NCI-H2196 treated with DMSO at 0.1 percent for 48 hours (cell line): ENCODE data around the gene EIF5A.

Experiments
- DNase-seq: peaks from one replicate; lab custom pipeline; 2025; ENCODE audit not compliant: unreplicated experiment; lab: John Stamatoyannopoulos, UW

The EIF5A gene

GRCh38 chr17:7306911-7307685 is at the start of gene EIF5A:
TSS of gene EIF5A (plus strand) at chr17:7307628. CDS start at chr17:7309636, 2,008 bp downstream.
- peak; percentile 97 for DNase-seq

DNA sequence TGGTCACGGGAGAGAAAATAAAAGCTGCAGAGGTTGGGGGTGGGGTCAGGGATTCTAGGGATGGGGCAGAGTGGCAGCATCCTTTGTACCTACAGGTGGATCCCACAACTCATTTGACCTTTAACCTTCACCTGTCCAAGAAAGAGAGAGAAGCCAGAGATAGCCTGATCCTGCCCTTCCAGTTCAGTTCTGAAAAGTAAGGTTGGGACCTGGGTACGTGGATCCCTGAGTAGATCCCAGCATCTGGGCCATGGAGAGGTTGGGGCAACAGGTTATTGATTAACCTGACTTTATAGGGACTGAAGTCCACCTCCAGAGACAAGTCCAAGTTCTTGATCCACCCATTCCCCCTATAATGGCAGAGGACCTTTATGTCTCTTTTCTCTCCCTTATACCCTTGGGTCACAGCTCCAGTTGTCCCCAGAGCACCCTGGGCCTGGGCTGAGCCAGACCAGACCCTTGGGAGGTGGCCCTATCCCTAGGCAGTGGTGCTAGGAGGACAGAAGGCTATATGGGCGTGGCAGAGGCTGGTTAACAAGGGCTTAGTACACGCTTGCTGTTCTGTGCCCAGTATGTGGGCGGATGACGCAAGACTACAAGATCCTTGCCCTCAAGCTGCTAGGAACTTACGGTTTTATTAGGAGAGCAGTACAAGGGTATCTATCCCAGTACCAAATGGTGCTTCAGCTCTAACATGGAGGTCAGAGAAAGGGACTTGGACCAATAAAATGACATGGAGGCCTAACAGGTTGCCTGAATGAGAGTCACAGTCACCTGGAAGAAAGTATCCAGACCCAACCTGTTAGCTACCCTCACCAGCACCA is 48.5 kb upstream of the EIF5A start:
- DNase-seq = no peak

DNA sequence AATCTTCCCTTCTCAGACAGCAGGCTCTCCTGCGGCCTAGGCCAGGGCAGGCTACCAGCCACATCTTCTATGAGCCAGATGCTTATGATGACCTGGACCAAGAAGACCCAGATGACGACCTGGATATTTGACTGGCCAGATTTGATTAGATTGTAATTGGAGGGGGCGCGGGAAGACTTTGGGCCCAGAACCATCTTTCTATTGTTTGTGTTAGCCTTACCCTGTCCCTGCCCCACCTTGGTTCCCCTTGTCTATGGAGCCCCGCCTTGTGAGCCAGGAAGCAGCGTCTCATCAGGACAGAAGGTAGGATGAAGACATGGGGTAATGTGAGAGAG is 47.9 kb upstream of the EIF5A start:
- no peak for DNase-seq

DNA sequence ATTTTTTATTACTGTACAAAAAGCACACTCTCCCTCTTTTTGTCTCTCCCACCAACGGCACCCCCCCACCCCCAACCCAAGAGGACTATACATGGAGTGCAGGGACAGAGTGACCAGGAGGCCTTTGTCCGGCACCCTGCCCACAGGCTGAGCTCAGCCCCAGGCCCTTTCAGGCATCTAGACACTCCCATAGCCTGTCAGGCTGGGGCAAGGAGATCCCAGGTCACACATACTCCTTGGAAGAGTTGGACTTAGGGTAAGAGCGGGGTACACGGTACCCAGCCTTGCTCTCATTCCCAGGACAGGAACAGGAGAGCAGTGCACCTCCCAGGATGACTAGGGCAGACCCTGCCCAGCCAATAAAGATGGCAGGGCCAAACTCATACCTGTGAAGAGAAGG is 47.3 kb upstream of the EIF5A start:
- DNase-seq = no peak

- DNase-seq = no peak
Measured at GRCh38 chr17:7260651-7261378, 46.6 kb upstream of the EIF5A start.

- no peak for DNase-seq
Measured at GRCh38 chr17:7261379-7262191, 45.8 kb upstream of the EIF5A start.

GRCh38 chr17:7262192-7262934 is 45.1 kb upstream of the EIF5A start, which contains the start of gene CLDN7:
TSS of gene CLDN7 (minus strand) at chr17:7262478. CDS start at chr17:7262043, 435 bp downstream.
- peak; percentile 53 for DNase-seq

GRCh38 chr17:7262935-7263800 is 44.3 kb upstream of the EIF5A start:
- DNase-seq = peak; percentile 10

DNA sequence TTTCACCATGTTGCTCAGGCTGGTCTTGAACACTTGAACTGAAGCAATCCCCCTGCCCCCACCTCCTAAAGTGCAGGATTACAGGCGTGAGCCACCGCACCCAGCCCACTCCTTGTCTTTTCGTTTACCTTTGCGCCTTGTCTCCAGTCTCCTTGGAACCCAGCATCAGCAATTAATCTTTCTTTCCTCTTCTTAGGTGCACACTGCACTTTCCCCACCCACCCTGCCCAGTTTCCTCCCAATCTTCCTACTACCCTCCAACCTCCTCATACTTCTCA is 43.7 kb upstream of the EIF5A start:
- no peak for DNase-seq

DNA sequence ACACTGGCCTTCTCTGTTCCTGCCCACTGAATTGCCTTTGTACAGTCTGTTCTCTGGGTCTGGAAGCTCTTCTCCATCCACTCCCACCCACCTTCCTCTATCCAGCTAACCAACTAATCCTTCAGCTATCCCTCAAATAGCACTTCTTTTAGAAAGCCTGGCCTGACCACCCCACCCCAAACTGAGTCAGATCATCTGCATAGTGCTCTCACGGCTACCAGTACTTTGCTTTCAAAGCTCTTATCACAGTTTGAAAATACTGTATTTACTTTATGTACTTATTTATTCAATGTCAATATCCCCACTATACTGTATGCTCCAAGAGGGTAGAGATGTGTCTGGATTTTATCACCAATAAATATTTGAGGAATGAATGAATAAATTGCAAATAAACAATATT is 40.6 kb upstream of the EIF5A start:
- DNase-seq = no peak

DNA sequence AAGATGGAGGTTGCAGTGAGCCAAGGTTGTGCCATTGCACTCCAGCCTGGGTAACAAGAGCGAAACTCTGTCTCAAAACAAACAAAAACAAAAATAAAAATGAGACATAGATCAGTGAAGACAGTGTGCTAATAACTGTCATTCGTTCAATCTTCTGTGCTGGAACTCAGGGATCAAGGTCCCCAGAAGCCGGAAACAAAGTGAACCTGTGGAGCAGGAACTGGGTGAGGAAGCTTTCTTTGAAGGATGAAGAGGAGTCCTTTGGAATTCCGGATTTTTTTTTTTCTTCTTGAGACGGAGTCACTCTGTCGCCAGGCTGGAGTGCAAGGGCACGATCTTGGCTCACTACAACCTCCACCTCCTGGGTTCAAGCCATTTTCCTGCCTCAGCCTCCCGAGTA is 28.0 kb upstream of the EIF5A start:
- DNase-seq = no peak

DNA sequence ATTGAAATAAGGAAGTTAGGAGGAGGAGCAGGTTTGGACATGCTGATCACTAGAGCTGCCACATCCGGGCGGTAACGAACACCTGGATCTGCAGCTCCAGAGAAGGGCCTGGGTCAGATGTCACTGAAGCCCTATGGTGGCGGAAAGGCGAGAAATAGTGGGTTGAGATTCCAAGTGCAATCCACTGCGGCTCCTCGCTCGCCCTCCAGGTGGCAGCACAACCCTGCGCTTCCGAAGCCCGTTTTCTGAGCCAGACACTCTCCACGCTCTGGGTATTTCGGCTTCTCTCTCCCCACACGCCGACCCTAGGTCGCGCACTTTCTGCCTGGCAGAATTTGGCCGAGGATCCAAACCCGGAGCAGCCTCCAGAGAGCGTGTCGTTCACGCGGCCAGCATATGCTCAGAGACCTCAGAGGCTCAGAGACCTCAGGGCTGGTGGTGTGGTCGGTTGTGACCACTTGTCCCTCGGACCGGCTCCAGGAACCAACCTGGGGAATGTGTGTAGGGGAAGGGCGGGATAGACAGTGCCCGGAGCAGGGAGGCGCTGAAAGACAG is 26.8 kb upstream of the EIF5A start:
- DNase-seq = peak; percentile 83

DNA sequence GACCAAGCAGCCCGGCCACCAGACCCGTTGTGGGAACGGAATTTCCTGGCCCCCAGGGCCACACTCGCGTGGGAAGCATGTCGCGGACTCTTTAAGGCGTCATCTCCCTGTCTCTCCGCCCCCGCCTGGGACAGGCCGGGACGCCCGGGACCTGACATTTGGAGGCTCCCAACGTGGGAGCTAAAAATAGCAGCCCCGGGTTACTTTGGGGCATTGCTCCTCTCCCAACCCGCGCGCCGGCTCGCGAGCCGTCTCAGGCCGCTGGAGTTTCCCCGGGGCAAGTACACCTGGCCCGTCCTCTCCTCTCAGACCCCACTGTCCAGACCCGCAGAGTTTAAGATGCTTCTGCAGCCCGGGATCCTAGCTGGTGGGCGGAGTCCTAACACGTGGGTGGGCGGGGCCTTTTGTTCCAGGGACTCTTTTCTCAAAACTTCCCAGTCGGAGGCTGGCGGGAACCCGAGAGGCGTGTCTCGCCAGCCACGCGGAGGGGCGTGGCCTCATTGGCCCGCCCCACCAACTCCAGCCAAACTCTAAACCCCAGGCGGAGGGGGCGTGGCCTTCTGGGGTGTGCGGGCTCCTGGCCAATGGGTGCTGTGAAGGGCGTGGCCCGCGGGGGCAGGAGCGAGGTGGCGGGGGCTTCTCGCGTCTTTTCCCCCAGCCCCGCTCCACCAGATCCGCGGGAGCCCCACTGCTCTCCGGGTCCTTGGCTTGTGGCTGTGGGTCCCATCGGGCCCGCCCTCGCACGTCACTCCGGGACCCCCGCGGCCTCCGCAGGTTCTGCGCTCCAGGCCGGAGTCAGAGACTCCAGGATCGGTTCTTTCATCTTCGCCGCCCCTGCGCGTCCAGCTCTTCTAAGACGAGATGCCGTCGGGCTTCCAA is 26.1 kb upstream of the EIF5A start, which contains the start of gene SLC2A4:
SLC2A4 (plus strand) TSS at position 645 of the 879 bp plus-strand sequence; CDS start at position 862, 217 bp downstream.
- peak; percentile 72 for DNase-seq

DNA sequence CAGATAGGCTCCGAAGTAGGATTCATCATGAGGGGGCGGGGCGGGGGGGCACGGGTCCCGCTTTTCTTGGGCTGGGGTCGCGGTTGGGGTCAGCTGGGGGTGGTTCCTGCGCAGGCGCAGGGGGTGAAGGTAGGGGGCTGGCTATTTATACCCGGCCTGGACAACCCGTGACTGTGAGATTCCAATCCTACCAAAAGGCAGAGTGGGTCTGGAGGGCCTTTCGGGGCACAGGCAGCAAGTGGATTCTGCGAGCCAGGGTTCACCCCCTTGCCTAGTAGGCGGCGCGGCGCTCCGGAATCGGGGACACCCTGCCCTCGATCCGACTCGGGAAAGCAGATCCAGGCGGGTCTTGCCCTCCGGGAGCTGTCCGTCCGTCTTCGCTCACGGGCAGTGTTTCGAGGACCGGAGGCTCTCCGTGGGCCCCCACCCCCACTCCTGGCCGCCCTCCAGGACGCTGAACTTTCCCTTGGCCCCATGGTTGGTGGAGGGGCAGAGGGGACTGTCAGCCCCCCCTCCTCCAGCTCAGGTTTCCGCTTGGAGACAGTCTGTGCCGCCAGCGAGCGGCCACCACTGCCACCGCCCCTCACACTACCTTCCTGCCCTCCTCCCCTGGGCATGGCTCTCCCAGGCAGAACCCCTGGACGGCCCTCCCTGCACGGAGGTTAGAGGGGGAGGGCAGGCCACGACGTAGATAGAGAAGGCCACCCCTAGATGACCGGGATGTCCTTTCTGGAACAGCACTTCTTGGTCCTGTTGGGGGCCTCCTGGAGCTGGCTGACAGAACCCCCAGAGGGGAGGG is 25.3 kb upstream of the EIF5A start:
- no peak for DNase-seq

GRCh38 chr17:7282752-7283321 is 24.6 kb upstream of the EIF5A start:
- DNase-seq = no peak

GRCh38 chr17:7283471-7284216 is 23.8 kb upstream of the EIF5A start:
- no peak for DNase-seq
